HL-60 (cell line): Measurements from ENCODE around the gene IQSEC1.

Experiments used
- DNase-seq, 2 experiments: peaks; one replicate each; pipeline ENCODE4 v3.0.0-alpha.2; 2010 to 2020; ENCODE audit warnings: low read depth in 1 of 2, low spot score in 1 of 2
- H3K27ac ChIP-seq: fragments of 250-450 bp; sonication (Bioruptor Pico); replicated peaks from 2 replicates; pipeline ENCODE4 v1.5.1; 2020; ENCODE audit warnings: mild to moderate bottlenecking, moderate library complexity
- H3K27me3 ChIP-seq: fragments of 250-450 bp; sonication (Bioruptor Pico); 2 replicates; pipeline ENCODE4 v1.5.1; 2021; ENCODE audit warnings: mild to moderate bottlenecking, moderate library complexity; ENCODE audit not compliant: insufficient read depth, poor library complexity, severe bottlenecking
- H3K4me3 ChIP-seq: replicated peaks from 2 replicates; pipeline ENCODE4 v1.5.1; 2011; ENCODE audit warnings: mild to moderate bottlenecking, control low read depth, low read length; ENCODE audit not compliant: insufficient read depth
- CTCF ChIP-seq: IDR thresholded peaks from one replicate; pipeline ENCODE4 v1.5.1; 2011; ENCODE audit warnings: low read length, control low read depth, inconsistent platforms; ENCODE audit not compliant: insufficient read depth
- GABPA ChIP-seq: IDR thresholded peaks from 2 replicates; pipeline ENCODE4 v1.6.1; 2012; ENCODE audit warnings: low read depth
- POLR2AphosphoS5 ChIP-seq: IDR thresholded peaks from 2 replicates; pipeline ENCODE4 v1.6.1; 2012; ENCODE audit warnings: low read depth
- SPI1 ChIP-seq: IDR thresholded peaks from 2 replicates; pipeline ENCODE4 v1.6.1; 2012; ENCODE audit warnings: low read depth, mild to moderate bottlenecking, borderline replicate concordance
- TF ChIP-seq, protein P1 (sequence below): IDR thresholded peaks from 2 replicates; pipeline ENCODE4 v1.6.1; 2012; ENCODE audit warnings: low read depth; ENCODE audit not compliant: insufficient replicate concordance

The IQSEC1 gene

GRCh38 chr3:13068269-13069010 is 4.8 kb downstream of the IQSEC1 start:
- TF ChIP-seq POLR2AphosphoS5 (no peak), GABPA (no peak)
- Histone ChIP-seq H3K27me3 (peaks cover 11% of the 10 kb centered on the region), H3K27ac (no peak overlapping the region), H3K4me3 (no peak overlapping the region)
- DNase-seq: no peak

DNA sequence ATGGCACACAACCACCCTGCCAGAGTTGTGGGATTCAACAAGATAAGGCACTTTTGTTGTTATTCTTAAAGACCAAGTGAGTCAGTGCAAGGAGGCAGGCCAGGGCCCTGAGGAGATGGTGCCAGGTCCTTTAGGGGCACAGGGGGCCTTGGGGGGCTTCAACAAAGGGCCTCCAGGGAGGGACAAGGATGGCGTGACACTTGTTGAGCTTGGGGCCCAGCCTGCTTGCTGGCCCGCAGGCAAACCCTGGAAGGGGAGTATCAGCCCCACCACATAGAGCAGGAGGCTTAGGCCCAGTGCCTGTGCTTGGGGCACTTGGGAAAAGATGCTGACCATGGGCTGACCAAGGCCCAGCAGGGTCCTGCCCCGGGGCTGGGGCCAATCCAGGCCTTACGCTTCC is 5.5 kb downstream of the IQSEC1 start:
- Histone ChIP-seq H3K4me3 (no peak overlapping the region), H3K27ac (no peak overlapping the region), H3K27me3 (peaks cover 4% of the 10 kb centered on the region)
- TF ChIP-seq, protein P1, sequence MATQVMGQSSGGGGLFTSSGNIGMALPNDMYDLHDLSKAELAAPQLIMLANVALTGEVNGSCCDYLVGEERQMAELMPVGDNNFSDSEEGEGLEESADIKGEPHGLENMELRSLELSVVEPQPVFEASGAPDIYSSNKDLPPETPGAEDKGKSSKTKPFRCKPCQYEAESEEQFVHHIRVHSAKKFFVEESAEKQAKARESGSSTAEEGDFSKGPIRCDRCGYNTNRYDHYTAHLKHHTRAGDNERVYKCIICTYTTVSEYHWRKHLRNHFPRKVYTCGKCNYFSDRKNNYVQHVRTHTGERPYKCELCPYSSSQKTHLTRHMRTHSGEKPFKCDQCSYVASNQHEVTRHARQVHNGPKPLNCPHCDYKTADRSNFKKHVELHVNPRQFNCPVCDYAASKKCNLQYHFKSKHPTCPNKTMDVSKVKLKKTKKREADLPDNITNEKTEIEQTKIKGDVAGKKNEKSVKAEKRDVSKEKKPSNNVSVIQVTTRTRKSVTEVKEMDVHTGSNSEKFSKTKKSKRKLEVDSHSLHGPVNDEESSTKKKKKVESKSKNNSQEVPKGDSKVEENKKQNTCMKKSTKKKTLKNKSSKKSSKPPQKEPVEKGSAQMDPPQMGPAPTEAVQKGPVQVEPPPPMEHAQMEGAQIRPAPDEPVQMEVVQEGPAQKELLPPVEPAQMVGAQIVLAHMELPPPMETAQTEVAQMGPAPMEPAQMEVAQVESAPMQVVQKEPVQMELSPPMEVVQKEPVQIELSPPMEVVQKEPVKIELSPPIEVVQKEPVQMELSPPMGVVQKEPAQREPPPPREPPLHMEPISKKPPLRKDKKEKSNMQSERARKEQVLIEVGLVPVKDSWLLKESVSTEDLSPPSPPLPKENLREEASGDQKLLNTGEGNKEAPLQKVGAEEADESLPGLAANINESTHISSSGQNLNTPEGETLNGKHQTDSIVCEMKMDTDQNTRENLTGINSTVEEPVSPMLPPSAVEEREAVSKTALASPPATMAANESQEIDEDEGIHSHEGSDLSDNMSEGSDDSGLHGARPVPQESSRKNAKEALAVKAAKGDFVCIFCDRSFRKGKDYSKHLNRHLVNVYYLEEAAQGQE: no peak
- no peak for TF ChIP-seq POLR2AphosphoS5
- TF ChIP-seq GABPA: no peak
- TF ChIP-seq SPI1: no peak
- TF ChIP-seq CTCF: no peak
- DNase-seq: no peak

DNA sequence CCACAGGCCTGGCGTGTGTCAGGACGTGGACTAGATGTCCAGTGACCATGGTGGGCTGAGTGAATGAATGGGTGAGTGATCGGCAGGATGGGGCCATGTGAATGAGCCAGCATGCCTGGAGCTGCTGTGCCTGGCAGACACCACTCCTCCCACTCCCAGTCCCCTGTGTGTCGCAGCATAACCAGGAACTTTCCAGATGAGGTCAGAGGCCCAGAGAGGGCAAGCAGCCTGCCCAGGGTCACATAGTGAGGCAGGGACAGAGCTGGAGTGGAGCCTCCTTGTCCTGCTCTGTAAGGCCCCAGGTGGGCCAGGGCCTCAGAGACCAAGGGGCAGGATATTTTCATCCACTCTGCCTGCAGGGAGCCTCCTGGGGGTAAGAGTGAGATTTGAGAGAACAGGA is 6.4 kb downstream of the IQSEC1 start:
- no peak overlapping the region for H3K4me3 ChIP-seq
- TF ChIP-seq POLR2AphosphoS5 (no peak), SPI1 (no peak), CTCF (no peak), GABPA (no peak)
- TF ChIP-seq, protein P1: no peak
- H3K27me3 ChIP-seq: no peaks in the 10 kb centered on the region
- no peak overlapping the region for H3K27ac ChIP-seq
- no peak for DNase-seq

- H3K4me3 ChIP-seq: no peak overlapping the region
- DNase-seq: no peak
- H3K27me3 ChIP-seq: no peaks in the 10 kb centered on the region
- TF ChIP-seq SPI1 (no peak), CTCF (no peak), POLR2AphosphoS5 (no peak), GABPA (no peak)
- TF ChIP-seq, protein P1: no peak
- H3K27ac ChIP-seq: no peak overlapping the region
Measured at GRCh38 chr3:13066236-13066635, 7.0 kb downstream of the IQSEC1 start.
